GM19023 (cell line): ENCODE results near the gene CATSPERD.

Experiments
- ATAC-seq: cut with Tn5 transposase; IDR thresholded peaks from one replicate; pipeline ENCODE4 v1.9.1; 2021; ENCODE audit warnings: mild to moderate bottlenecking, moderate library complexity; ENCODE audit not compliant: unreplicated experiment

Gene CATSPERD

GRCh38 chr19:5719961-5720790 lies at the start of gene CATSPERD, which contains the start of gene LONP1:
Gene CATSPERD (plus strand): TSS chr19:5720637. CDS start chr19:5720738, 101 bp downstream.
Gene LONP1 (minus strand): TSS chr19:5720146. CDS start chr19:5720132, 14 bp downstream.
- peak; percentile 79 for ATAC-seq

GRCh38 chr19:5671600-5671999 lies 48.8 kb upstream of the CATSPERD start:
- no peak for ATAC-seq

- no peak for ATAC-seq
Observed at GRCh38 chr19:5672708-5673459, 47.6 kb upstream of the CATSPERD start.

GRCh38 chr19:5673752-5674151 lies 46.7 kb upstream of the CATSPERD start:
- no peak for ATAC-seq

- ATAC-seq, result no peak
Observed at GRCh38 chr19:5674714-5675113, 45.7 kb upstream of the CATSPERD start.

- no peak for ATAC-seq
Observed at GRCh38 chr19:5676105-5676771, 44.2 kb upstream of the CATSPERD start.

GRCh38 chr19:5676772-5677105 lies 43.7 kb upstream of the CATSPERD start:
- ATAC-seq, result no peak

- ATAC-seq, result no peak
Observed at GRCh38 chr19:5677136-5677535, 43.3 kb upstream of the CATSPERD start.

GRCh38 chr19:5677580-5677979 lies 42.9 kb upstream of the CATSPERD start:
- ATAC-seq, result no peak

- ATAC-seq, result no peak
Observed at GRCh38 chr19:5678071-5678718, 42.2 kb upstream of the CATSPERD start.

GRCh38 chr19:5679289-5680083 lies 41.0 kb upstream of the CATSPERD start:
- ATAC-seq, result no peak

- ATAC-seq, result no peak
Observed at GRCh38 chr19:5680084-5680436, 40.4 kb upstream of the CATSPERD start.

GRCh38 chr19:5680437-5681368 lies 39.7 kb upstream of the CATSPERD start, which contains the start of the genes HSD11B1L and MICOS13:
Gene HSD11B1L (plus strand): TSS chr19:5681027. CDS start chr19:5684833, 3,806 bp downstream.
Gene MICOS13 (minus strand): TSS chr19:5680516. CDS start chr19:5680486, 30 bp downstream.
- peak; percentile 86 for ATAC-seq

- no peak for ATAC-seq
Observed at GRCh38 chr19:5681391-5682106, 38.9 kb upstream of the CATSPERD start.

- ATAC-seq, result no peak
Observed at GRCh38 chr19:5682107-5682482, 38.3 kb upstream of the CATSPERD start.

- no peak for ATAC-seq
Observed at GRCh38 chr19:5683177-5683886, 37.1 kb upstream of the CATSPERD start.

GRCh38 chr19:5684694-5685430 lies 35.6 kb upstream of the CATSPERD start:
- ATAC-seq, result no peak
